Testis (tissue), 2 donors: ENCODE measurements around the gene ORC6.

Experiments
- POLR2A ChIP-seq: fragments of 450-650 bp; IDR thresholded peaks from one replicate; pipeline ENCODE4 v1.6.1; 2017; ENCODE audit warnings: antibody characterized with exemption, mild to moderate bottlenecking, moderate library complexity
- TF ChIP-seq, protein P1 (sequence below), 3 experiments: fragments of 450-650 bp in 2 of 3; fragments of 200-600 bp in 1 of 3; sonication (generic) in 1 of 3; IDR thresholded peaks; one replicate each; pipeline ENCODE4 v1.5.1; 2016 to 2019; ENCODE audit warnings: antibody characterized with exemption in 3 of 3, mild to moderate bottlenecking in 2 of 3, moderate library complexity in 1 of 3

DNA sequence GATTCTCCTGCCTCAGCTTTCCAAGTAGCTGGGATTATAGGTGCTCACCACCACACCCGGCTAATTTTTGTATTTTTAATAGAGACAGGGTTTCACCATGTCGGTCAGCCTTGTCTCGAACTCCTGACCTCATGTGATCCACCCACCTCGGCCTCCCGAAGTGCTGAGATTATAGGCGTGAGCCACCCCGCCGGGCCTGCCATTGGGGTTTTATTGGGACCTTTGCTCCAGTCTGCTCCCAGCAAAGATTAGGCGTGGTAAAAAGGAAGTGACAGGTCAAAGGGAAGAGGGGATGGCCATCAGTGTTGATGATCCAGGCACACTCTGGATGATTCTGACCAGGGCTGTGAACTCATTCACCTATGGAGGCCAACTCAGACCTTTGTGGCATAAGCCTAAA lies 38.2 kb downstream of the ORC6 start:
- TF ChIP-seq POLR2A = no peak
- TF ChIP-seq, protein P1, sequence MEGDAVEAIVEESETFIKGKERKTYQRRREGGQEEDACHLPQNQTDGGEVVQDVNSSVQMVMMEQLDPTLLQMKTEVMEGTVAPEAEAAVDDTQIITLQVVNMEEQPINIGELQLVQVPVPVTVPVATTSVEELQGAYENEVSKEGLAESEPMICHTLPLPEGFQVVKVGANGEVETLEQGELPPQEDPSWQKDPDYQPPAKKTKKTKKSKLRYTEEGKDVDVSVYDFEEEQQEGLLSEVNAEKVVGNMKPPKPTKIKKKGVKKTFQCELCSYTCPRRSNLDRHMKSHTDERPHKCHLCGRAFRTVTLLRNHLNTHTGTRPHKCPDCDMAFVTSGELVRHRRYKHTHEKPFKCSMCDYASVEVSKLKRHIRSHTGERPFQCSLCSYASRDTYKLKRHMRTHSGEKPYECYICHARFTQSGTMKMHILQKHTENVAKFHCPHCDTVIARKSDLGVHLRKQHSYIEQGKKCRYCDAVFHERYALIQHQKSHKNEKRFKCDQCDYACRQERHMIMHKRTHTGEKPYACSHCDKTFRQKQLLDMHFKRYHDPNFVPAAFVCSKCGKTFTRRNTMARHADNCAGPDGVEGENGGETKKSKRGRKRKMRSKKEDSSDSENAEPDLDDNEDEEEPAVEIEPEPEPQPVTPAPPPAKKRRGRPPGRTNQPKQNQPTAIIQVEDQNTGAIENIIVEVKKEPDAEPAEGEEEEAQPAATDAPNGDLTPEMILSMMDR (IDR thresholded peaks at IDR 0.05) = no peak
